ELF-1 (cell line): Measurements from ENCODE around the gene IL7R.
"Not testable (repeated sequence)": the region's sequence is repeated elsewhere in the genome, so short reads cannot be mapped to it uniquely, and the experiment has no call there.

Experiments
- DNase-seq: peaks from one replicate; pipeline ENCODE4 v3.0.0-alpha.2; 2016; ENCODE audit warnings: low read depth, low spot score

IL7R gene

GRCh38 chr5:35842856-35843255, 13.8 kb upstream of the IL7R start:
- no peak for DNase-seq

- not testable (repeated sequence) for DNase-seq
Measured at GRCh38 chr5:35845508-35845907, 11.2 kb upstream of the IL7R start.

- no peak for DNase-seq
Measured at GRCh38 chr5:35847491-35847890, 9.2 kb upstream of the IL7R start.

DNA sequence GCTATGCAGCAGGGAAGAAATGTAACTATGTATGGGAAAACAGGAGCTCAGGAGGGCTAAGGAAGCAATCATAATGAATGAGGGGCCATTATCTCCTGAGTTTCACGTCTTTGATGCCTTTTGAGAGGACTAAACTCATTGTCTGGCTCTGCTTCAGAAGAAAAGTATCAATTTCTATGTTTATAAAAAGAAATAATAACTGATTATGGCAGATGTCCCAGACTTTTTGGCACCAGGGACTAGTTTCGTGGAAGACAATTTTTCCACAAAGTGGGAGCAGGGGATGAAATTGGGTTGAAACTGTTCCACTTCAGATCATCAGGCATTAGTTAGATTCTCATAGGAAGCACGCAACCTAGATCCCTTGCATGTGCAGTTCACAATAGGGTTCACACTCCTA, 8.7 kb upstream of the IL7R start:
- no peak for DNase-seq

- no peak for DNase-seq
Measured at GRCh38 chr5:35849860-35850259, 6.8 kb upstream of the IL7R start.

DNA sequence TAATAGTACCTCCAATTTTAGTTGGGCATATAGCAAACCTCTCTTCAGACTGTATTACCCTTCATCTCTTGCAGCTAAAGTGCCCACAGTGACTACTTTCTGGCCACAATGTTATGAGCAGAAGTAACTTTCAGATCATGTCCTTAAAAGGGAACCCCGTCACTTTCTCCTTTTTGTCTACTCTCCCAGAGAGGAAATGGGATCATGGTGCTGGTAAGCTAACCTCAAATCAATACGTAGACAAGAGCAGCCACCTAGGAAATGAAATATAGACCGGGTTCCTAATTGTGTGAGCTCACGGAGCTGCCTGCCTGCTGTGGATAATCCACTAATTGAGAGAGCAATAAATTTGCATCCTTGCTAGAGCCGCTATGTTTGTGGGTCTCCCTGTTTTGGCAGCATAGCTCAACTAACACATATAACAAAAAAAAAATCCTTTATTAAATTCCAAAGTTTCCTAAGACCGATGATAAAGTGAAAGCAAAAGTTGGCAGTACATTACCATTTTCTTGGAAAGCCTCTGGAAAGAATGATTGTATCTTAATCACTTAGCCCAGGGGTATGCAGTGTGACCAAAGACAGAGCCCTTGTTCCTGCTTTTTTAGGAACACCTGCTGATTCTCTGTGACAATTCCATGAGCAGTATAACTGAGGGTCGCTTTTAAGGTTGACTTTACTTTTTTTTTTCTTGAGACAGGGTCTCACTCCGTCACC, 5.6 kb upstream of the IL7R start:
- DNase-seq = no peak

DNA sequence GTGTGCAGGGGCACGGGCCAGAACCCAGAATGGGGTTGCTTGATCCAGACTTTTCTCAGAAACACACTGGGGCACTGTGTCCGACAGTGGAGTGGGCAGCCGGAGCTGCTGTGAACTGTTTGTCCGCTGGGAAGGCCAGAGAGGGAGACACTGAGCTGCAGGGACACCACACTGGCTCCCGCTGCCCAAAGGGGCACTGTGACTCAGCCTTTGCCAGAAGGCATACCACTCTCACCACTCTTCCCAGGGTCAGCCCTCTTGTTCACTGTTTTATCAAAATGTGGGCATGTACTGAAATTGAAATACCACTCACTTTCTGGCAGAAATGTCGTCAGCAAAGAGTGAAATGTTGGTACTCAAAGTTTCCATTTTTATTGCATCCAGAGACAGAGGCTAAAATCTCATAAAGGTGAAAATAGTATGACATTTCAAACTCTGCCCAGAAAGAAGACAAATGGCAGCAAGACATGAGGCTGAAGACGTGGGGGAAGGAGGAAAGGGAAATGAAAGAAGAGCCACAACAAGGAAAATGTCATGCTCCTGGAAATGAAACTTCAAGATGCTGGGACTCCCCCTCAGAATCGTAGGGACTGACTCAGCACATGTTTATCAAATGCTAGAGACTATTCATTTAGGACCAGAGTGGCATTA, 4.5 kb upstream of the IL7R start:
- DNase-seq = no peak

GRCh38 chr5:35852773-35853172, 3.9 kb upstream of the IL7R start:
- no peak for DNase-seq

- no peak for DNase-seq
Measured at GRCh38 chr5:35853631-35854030, 3.1 kb upstream of the IL7R start.

DNA sequence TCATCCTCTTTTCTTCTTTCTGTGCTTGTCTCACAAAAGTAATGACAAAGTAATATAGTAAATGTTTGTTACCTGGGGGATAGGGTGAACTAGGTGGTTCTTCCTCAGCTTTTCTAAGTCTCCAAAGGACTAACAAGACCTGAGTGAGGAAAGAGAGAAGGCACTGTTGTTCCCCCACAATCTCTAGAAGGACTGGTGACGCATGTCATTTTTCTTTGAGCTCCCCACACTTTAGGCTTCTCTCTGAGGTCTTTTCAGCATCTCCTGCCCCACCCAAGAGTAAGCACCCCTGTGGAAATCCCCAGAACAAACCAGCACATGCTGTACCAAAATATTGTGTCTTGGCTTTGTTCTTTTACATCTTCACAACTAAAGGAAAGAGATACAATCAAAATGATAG, 2.4 kb upstream of the IL7R start:
- DNase-seq = no peak

DNA sequence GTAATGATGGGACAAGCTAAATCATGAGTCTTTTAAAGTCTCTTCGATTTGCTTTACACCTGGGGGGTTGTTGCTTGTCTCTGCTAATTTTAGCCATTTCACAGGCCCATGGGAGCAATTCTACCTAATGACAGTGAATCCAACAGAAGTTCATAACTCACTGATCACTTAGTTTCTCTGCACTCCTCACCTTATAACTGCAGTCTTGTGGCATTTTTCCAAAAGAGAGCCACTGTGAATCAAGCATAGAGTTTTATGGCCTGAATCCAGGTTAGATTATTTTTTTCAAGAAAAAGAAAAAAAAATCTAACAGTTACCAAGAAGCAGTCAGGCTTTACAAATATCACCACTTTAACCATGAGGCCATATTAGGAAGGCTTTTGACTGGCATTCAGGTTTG, 1.5 kb upstream of the IL7R start:
- no peak for DNase-seq

GRCh38 chr5:35856186-35856764, 416 bp upstream of the IL7R start:
- DNase-seq = not testable (repeated sequence)

- DNase-seq = no peak
Measured at GRCh38 chr5:35857606-35858205, 1.0 kb downstream of the IL7R start.

DNA sequence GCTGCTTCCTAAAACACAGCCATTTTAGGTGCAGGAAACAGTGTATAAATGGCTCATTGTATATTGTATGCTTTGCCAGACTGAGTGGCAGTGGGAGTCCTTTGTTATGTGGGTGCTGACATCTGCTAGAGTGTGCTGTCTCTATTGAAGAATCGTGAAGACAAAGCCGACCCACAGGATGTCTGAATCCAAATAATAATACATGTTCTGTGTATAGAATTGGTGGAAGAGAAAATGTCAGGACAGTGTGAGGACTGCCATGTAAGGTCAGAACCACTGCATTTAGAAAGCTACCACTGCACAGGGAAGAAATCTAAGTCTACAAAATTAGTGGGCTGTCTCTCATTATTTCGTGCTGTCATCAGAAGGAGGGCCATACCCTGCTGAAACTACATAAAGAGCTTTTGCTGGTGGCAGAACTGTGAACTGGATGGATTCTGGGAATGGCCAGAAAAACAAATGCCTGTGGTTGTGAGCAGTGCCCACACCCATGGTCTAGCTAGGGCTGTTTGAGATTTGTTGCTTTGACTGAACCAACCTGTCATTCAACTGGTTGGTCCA, 2.5 kb downstream of the IL7R start:
- DNase-seq = no peak

DNA sequence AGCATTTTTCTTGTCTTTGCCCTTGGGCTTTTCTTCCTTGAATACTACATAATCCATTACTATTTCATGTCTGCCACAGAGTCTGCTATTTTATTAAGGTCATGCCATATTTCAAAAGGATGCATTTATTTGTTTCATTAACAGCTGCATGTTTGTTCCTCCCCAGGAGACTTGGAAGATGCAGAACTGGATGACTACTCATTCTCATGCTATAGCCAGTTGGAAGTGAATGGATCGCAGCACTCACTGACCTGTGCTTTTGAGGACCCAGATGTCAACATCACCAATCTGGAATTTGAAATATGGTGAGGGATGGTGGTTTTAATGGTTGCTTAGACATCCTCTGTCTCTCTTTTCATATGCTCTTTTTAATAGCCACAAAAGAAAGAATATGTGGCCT, 4.0 kb downstream of the IL7R start:
- no peak for DNase-seq

- no peak for DNase-seq
Measured at GRCh38 chr5:35861718-35862117, 5.0 kb downstream of the IL7R start.

DNA sequence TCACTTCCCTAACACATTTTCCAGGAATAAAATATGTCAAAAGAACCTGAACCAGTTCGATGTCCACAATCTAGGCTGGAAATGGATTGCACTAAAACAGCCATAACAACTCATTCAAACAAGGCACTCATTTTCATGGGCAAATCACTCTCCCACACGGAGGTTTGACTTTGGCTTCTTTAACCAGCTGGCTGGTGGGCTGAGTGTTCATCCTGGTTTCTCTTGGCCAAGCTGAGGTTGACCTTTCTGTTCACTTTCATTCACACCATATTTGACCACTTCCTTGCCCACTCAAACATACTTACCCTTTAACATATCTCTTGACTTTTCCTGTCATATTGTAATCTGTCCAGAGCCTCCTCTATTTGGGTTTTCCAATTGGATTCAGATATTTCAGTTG, 5.4 kb downstream of the IL7R start:
- DNase-seq = no peak

DNA sequence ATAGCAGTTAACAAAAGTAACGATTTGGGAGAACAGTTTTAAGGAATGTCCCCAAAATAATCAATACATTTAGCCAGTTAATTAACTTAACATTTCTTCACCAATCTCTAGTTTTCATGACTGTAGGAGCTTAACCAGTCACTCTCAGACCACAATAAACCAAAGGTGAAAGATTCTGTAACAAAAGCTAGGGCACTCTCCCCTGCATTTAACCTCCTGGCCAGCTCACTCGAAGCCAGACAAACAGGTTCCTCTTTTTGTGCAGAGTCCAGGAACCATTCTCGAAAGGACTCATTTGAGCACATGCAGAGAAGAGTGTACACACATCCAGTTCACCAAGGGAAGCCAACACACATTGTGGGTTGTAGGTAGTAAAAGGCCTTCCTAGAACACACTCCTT, 6.5 kb downstream of the IL7R start:
- DNase-seq = no peak

DNA sequence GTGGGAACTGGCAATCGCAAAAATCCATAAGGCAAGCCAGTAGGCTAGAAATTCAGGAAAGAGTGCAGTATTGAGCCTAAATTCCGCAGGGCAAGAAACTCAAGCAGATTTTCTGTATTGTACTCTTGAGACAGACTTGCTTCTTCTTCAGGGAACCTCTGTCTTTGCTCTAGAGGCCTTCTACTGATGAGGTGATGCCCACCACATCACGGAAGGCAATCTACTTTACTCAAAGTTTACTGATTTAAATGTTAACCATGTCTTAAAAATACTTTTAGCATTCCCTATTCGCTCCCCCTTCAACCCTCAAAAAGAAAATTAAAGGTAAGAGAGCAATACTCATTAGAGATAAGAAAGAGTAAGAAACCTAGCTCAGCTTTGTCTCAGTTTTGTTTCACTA, 11.3 kb downstream of the IL7R start:
- DNase-seq = no peak

GRCh38 chr5:35869685-35870277, 13.1 kb downstream of the IL7R start:
- no peak for DNase-seq

DNA sequence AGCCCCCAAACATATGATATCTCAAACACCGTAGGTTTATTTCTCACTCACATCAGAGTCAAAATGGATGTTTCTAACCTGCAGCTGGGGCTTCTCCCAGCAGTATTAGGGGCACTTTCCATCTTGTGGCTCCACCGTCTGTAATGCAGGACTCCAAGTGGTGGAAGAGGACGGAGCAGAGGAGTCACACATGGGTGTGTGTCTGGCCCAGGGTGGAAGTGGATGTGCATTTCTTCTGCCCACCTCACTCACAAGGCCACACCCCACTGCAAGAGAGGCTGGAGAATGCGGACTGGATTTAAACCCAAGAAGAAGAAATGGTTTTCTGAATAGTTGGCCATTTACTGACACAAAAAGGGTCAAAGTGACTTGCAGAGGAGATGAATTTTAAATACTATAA, 13.9 kb downstream of the IL7R start:
- DNase-seq = no peak

DNA sequence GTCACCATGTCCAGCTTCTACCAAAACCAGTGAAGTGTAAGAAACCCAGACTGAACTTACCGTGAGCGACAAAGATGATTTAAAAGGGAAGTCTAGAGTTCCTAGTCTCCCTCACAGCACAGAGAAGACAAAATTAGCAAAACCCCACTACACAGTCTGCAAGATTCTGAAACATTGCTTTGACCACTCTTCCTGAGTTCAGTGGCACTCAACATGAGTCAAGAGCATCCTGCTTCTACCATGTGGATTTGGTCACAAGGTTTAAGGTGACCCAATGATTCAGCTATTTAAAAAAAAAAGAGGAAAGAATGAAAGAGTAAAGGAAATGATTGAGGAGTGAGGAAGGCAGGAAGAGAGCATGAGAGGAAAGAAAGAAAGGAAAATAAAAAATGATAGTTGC, 19.8 kb downstream of the IL7R start:
- no peak for DNase-seq
